COLO668 (cell line): Measurements from ENCODE around the gene FTCDNL1.

Experiments
- DNase-seq: peaks from one replicate; lab custom pipeline; 2025; ENCODE audit not compliant: unreplicated experiment; lab: John Stamatoyannopoulos, UW

The FTCDNL1 gene

GRCh38 chr2:199850718-199851500 is at the start of gene FTCDNL1:
TSS of gene FTCDNL1 (minus strand) at chr2:199851192. CDS start at chr2:199848962, 2,230 bp downstream.
- DNase-seq: peak; percentile 88

GRCh38 chr2:199896617-199897016 is 45.6 kb upstream of the FTCDNL1 start:
- DNase-seq: no peak

DNA sequence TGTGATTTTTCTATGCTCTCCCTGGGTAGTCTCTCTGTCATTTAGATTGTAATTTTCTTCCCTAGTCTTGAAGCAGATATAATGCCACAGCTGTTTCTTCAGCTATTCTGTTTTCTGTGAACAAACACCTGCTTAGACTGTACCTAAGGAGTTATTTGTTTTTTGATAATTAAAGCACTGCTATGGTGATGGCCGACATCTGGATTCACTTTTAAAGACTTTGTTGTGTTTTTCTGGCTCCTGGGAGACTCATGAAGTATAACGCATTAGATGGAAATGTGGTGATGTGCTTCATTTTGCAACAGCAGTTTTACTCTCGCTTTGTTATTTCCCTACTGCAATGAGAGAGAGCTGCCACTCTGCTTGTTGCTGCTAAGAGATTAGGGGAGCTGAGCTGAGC is 44.4 kb upstream of the FTCDNL1 start:
- DNase-seq: no peak

- no peak for DNase-seq
Observed at GRCh38 chr2:199883474-199884212, 32.7 kb upstream of the FTCDNL1 start.

DNA sequence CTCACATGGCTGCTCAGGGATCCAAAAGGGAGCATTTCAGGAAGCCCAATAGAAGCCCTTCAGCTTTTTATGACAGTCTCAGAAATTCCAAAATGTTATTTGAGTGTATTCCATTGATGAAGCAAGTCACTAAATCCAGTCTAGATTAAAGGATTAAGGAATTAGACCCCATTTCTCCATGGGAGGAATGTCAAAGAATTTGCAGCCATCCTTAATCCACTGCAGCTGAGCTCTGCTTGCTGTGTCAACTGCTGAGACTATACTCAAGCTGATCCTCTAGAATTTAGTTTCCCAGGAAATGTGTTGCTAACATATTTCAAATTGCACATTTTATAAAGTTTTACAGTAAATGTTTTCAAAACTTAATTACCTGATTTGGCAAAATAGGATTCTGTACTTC is 31.7 kb upstream of the FTCDNL1 start:
- DNase-seq: no peak

- DNase-seq: no peak
Observed at GRCh38 chr2:199875400-199875799, 24.4 kb upstream of the FTCDNL1 start.

- no peak for DNase-seq
Observed at GRCh38 chr2:199874209-199874608, 23.2 kb upstream of the FTCDNL1 start.

DNA sequence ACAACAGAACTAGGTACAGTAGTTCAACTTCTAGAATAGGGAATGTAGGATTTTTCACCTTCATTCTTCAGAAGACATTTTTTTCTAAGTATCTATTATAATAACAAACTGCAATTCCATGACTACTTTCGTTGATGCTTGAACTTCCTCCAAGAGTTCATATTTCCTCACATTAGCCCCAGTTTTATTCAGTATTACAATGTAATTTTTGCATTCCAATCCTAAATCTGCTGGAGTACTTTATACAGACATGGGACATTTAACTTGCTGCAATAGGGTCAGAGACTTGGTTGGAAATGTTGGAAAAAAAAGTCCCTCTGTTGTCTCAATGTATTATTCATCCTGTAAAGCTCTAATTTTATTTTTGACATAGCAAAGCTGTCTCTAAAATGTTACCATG is 19.6 kb upstream of the FTCDNL1 start:
- no peak for DNase-seq

GRCh38 chr2:199869653-199870052 is 18.7 kb upstream of the FTCDNL1 start:
- no peak for DNase-seq

DNA sequence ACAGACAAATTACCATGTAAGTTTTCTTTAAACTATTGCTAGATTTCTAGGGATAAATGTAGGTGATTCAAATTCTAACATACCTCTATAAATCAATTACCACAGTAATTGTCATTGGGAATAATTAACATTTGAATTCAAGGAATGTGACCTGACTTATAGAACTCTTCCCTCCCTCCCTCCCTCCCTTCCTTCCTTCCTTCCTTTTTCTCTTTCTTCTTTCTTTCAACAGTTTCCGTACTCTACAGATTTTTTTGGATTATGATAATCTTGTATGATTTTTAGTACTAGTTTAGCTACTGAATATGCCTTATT is 18.2 kb upstream of the FTCDNL1 start:
- DNase-seq: no peak

GRCh38 chr2:199868431-199869226 is 17.6 kb upstream of the FTCDNL1 start:
- DNase-seq: no peak

DNA sequence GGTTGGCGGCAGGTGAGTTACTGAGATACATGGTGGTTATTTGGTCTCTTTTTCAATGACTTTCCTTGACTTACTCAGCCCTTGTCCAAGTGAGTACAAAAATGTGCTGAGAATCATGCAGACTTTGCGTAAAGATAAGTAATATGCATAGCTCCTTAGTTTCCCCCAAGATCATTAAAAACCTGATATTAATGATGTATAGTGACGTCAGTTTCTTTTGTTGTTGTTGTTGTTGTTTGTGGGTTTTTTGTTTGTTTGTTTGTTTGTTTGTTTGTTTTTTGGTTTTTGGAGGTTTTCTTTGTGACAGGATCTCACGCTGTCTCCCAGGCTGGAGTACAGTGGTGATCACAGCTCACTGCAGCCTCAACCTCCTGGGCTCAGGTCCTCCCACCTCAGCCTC is 14.9 kb upstream of the FTCDNL1 start:
- no peak for DNase-seq

GRCh38 chr2:199862788-199863187 is 11.8 kb upstream of the FTCDNL1 start:
- DNase-seq: no peak

GRCh38 chr2:199861132-199861774 is 10.3 kb upstream of the FTCDNL1 start:
- DNase-seq: no peak

DNA sequence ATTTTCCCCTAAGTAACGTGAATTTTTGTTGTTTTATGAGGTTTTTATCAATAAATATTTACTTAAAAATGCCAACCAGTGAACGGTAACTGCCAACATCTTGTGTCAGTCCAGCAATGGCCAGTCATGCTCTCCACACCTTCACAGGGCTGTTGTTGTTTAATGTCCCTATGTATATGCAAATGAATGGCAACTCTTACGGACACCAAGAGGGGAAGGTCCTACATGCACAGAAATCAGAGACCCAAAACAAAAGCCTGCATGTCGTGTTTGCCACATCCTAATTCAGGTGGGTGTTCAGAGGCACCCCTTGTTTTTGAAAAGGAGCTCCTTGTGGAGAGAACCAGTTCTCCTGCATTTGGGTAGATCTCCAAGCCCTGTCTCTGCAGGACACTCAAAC is 4.8 kb upstream of the FTCDNL1 start:
- no peak for DNase-seq

DNA sequence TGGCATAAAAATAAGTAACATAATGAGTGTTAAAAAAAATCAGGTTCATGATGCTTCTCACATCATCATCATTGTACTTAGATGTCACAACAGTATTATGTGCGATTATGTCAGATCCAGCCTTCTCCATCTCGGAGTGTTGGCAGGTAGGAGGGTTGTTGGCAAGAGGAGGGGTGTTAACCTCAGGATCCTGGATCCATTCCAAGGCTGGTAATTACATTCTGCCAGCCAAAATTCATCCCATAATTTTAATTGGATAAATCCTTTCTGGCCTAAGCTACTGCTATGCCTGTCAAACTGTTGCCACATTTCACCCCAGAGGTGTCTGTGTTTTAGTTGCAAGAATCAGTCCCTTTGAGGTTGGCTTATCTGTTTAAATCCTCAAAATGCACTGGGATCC is 891 bp upstream of the FTCDNL1 start:
- no peak for DNase-seq

GRCh38 chr2:199851501-199851810 is 464 bp upstream of the FTCDNL1 start:
- DNase-seq: no peak

DNA sequence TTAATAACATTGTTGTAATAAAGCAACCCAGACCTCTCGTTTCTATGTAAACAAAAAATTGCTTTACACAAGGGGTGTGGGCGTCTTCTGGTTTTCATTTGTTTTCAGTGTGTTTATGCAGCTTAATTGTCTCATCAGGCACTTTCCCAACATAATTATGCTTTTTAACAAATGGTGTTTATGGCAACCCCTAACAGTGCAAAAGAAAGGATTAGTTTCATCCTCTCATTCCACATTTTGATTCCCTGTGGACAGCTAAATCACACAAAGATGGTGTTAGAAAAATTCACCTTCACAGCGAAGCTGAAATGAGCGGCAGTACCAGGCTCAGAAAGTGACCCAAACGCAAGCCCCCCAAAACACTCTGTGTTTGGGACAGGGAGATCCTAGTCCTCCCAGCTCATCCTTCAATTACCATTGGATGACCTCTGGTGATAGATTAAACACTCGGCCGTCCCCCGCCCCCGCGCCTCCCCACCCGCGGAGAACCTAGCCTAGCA is 724 bp downstream of the FTCDNL1 start:
- no peak for DNase-seq

DNA sequence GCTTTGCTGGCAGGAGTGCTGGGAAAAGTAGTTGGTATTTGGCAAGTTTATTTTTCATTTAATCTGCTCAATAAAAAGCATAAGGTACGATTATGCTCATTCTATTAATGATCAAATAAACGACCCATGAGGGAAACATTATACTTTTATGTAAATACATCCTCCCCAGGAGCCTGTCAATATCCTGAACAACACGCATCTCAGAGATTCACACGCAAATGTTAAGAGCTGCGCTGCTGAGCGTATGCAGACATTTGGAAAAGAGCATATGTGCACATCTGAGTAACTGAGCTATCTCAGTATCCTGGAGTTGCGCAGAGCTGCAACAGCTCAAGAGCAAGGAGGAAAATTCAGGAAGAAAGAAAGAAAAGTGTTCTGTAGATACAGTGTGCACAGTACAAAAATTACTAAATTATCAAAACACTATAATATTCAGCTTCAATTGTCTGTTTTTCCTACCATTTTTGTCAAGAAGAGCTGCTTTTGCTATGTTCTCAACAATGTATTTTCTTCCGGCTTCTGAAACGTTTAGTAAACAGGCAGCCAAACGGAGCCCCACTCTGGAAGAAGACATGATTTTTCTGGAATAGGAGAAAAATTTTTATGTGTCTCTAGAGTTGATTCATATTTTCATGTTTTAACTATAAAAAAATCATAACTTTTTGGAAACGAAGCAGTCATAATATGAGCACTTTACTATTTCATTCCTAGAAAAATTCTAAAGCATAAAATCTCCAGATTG is 2.4 kb downstream of the FTCDNL1 start:
- peak; percentile 18 for DNase-seq

GRCh38 chr2:199847181-199847864 is 3.7 kb downstream of the FTCDNL1 start:
- DNase-seq: no peak
